ENCODE data around the gene OGG1. TPM values are rescaled to one million over a fixed set of nuclear protein-coding genes. Genes with fewer than 3 reads are reported as not detected.

OGG1 gene
- polyA plus RNA-seq, 1 experiment = 40.9 TPM

DNA sequence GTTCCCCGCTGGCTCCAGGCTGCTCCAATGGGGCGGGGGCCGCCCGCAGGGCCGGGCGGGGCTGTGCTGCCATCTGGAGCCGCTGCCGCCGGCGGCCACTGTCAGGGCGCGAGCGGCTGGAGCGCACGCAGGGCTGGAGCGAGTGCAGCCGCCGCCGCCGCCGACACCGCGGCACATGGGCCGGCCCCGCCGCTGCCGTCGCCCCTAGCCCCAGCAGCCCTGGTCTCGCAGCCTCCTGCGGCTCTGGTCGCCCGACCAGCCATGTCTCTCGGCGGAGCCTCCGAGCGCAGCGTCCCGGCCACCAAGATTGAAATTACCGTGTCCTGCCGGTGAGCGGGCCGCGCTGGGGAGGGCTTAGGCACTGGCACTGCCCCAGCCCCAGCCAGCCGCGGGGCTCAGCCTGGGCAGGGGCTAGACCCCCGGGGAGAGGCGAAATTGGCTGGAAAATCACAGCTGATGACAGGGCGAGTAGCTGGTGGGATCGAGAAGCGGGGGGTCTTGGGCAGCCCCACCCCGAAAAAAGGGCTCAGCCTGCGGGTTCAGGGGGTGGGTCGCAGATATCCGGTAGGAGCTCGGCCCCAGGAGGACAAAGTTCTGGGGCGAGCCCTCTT is 45.9 kb upstream of the OGG1 start, which contains the start of gene CPNE9:
Gene CPNE9 (plus strand): TSS at position 98 of the 611 bp plus-strand sequence. CDS start 164 bp downstream, at position 262.
- peaks cover 4% of the 10 kb centered on the region for H3K27me3 ChIP-seq (ENCODE audit: control insufficient read depth, insufficient read depth, low read length)
- ChIA-PET POLR2A (no interaction called here), CTCF (no interaction called here)
- no peak for TF ChIP-seq CTCF (IDR thresholded peaks at IDR 0.05; ENCODE audit: insufficient read depth, low read depth, low read length)
- H3K36me3 ChIP-seq (ENCODE audit: control insufficient read depth, insufficient read depth, low read length) = peaks cover 1% of the 10 kb centered on the region
- peak within 1 kb of the TSS; percentile 22; the same call in 1 of the 2 replicates for H3K4me3 ChIP-seq (ENCODE audit: low read depth, low read length)
- DNase-seq (ENCODE audit: low read depth) = no peak

DNA sequence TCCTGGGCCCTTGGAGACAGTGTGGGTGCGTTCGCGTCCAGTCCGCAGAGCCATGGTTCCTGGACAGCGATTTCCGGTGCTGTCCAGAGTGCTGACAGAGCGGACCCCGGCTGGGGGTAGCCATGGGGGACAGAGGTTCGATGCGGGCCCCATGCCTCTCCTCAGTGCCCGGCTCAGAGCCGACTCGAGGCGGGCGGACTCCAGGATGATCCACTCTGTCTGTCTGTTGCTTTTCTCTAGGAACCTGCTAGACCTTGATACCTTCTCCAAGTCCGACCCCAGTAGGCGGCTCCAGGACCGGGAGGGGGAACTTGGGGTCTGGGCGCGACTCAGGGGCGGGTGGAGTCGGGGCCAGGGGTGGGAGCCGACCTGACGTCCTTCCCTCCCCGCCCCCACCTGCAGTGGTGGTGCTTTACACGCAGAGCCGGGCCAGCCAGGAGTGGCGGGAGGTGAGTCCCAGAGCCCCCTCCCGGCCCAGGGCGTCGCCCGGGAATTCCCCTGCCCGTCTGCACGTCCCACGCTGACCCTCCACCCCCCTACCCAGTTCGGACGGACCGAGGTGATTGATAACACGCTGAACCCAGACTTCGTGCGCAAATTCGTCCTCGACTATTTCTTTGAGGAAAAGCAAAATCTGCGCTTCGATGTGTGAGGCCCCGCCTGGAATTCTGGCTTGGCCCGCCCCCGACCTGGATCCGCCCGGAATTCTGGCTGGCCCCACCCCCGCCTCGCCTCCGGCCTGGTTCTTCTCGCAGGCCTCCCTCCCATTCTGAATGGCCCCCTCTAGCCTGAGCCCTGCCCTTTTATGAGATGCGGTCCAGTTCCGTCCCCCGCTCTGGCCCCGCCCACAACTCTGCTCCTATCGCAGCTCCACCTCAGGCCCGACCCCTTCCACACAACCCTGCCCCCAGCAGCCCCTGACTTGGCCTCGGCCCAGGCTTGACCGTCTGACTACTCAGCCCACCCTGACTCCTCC is 45.1 kb upstream of the OGG1 start:
- Histone ChIP-seq H3K36me3 (ENCODE audit: control insufficient read depth, insufficient read depth, low read length) (peaks cover 1% of the 10 kb centered on the region), H3K4me3 (ENCODE audit: low read depth, low read length) (peak overlapping the region; percentile 22; the same call in 1 of the 2 replicates), H3K27me3 (ENCODE audit: control insufficient read depth, insufficient read depth, low read length) (peaks cover 4% of the 10 kb centered on the region)
- ChIA-PET CTCF (no interaction called here), POLR2A (no interaction called here)
- DNase-seq (ENCODE audit: low read depth) = no peak
- no peak for TF ChIP-seq CTCF (IDR thresholded peaks at IDR 0.05; ENCODE audit: insufficient read depth, low read depth, low read length)

GRCh38 chr3:9710174-9710739 is 39.5 kb upstream of the OGG1 start:
- no peaks in the 10 kb centered on the region for H3K36me3 ChIP-seq (ENCODE audit: control insufficient read depth, insufficient read depth, low read length)
- TF ChIP-seq CTCF (IDR thresholded peaks at IDR 0.05; ENCODE audit: insufficient read depth, low read depth, low read length) = no peak
- no peak for DNase-seq (ENCODE audit: low read depth)
- H3K4me3 ChIP-seq (ENCODE audit: low read depth, low read length) = no peak overlapping the region
- CTCF ChIA-PET = no interaction called here
- POLR2A ChIA-PET = interaction anchor here (0.6 kb wide), 1 partner anchor 22 kb away, joined by 3 read pairs; no protein-coding TSS in a partner anchor
- peaks cover 6% of the 10 kb centered on the region for H3K27me3 ChIP-seq (ENCODE audit: control insufficient read depth, insufficient read depth, low read length)

- POLR2A ChIA-PET = no interaction called here
Measured at GRCh38 chr3:9712415-9712814, 37.3 kb upstream of the OGG1 start.

More at GRCh38 chr3:9712415-9712814, 37.3 kb upstream of the OGG1 start:
- Histone ChIP-seq H3K27me3 (ENCODE audit: control insufficient read depth, insufficient read depth, low read length) (peaks cover 1% of the 10 kb centered on the region), H3K4me3 (ENCODE audit: low read depth, low read length) (no peak overlapping the region), H3K36me3 (ENCODE audit: control insufficient read depth, insufficient read depth, low read length) (no peaks in the 10 kb centered on the region)
- TF ChIP-seq CTCF (IDR thresholded peaks at IDR 0.05; ENCODE audit: insufficient read depth, low read depth, low read length) = no peak
- no peak for DNase-seq (ENCODE audit: low read depth)
- CTCF ChIA-PET = no interaction called here

All from BJ (cell line).